DOHH2 (cell line): ENCODE data around the gene CALY.

Experiments used
- H3F3A ChIP-seq: fragments of 200-600 bp; sonication (generic), shearing (Covaris generic); 2 replicates; pipeline ENCODE4 v1.6.0; 2016; ENCODE audit warnings: antibody characterized with exemption, mild to moderate bottlenecking; ENCODE audit not compliant: control insufficient read depth, insufficient read depth
- H3K27ac ChIP-seq: fragments of 200-600 bp; sonication (generic); 2 replicates; pipeline ENCODE4 v1.5.1; 2014; ENCODE audit warnings: low read depth, mild to moderate bottlenecking, low read length, moderate library complexity
- H3K27me3 ChIP-seq: fragments of 200-600 bp; sonication (generic); 2 replicates; pipeline ENCODE4 v1.6.1; 2014; ENCODE audit warnings: mild to moderate bottlenecking, low read length, mixed read lengths; ENCODE audit not compliant: control insufficient read depth
- H3K36me3 ChIP-seq: fragments of 200-600 bp; sonication (generic); 2 replicates; pipeline ENCODE4 v1.6.1; 2014; ENCODE audit warnings: mild to moderate bottlenecking, low read length, moderate library complexity, mixed read lengths; ENCODE audit not compliant: control insufficient read depth
- H3K4me1 ChIP-seq: fragments of 200-600 bp; sonication (generic); 2 replicates; pipeline ENCODE4 v1.6.1; 2014; ENCODE audit warnings: mild to moderate bottlenecking, low read length, mixed read lengths; ENCODE audit not compliant: control insufficient read depth
- H3K4me2 ChIP-seq: fragments of 200-600 bp; sonication (generic); 2 replicates; pipeline ENCODE4 v1.6.0; 2014; ENCODE audit warnings: mild to moderate bottlenecking, low read length, moderate library complexity
- H3K4me3 ChIP-seq: fragments of 200-600 bp; sonication (generic); 2 replicates; pipeline ENCODE4 v1.5.1; 2014; ENCODE audit warnings: mild to moderate bottlenecking, low read length, mixed read lengths
- H3K79me2 ChIP-seq: fragments of 200-600 bp; sonication (generic); 2 replicates; pipeline ENCODE4 v1.6.1; 2014; ENCODE audit warnings: mild to moderate bottlenecking, low read length, mixed read lengths; ENCODE audit not compliant: control insufficient read depth
- H3K9me2 ChIP-seq: fragments of 200-600 bp; sonication (generic); replicated peaks from 2 replicates; pipeline ENCODE4 v1.6.1; 2014; ENCODE audit warnings: mild to moderate bottlenecking, low read length, mixed read lengths; ENCODE audit not compliant: control insufficient read depth
- H3K9me3 ChIP-seq: fragments of 200-600 bp; sonication (generic); 2 replicates; pipeline ENCODE4 v1.6.1; 2014; ENCODE audit warnings: antibody characterized with exemption, low read length, mixed read lengths; ENCODE audit not compliant: control insufficient read depth, insufficient read depth
- H4K20me1 ChIP-seq: fragments of 200-600 bp; sonication (generic); 2 replicates; pipeline ENCODE4 v1.6.0; 2014; ENCODE audit warnings: low read depth, mild to moderate bottlenecking, antibody characterized with exemption, low read length, moderate library complexity; ENCODE audit not compliant: control insufficient read depth, insufficient read depth
- EZH2phosphoT487 ChIP-seq: fragments of 200-600 bp; sonication (generic); IDR thresholded peaks from 2 replicates; pipeline ENCODE4 v1.6.1; 2017; ENCODE audit warnings: borderline replicate concordance, mild to moderate bottlenecking, antibody characterized with exemption, low read length, moderate library complexity, mixed read lengths
- TF ChIP-seq, protein P1 (sequence below): fragments of 200-600 bp; sonication (generic); IDR thresholded peaks from one replicate; pipeline ENCODE4 v1.5.1; 2014; ENCODE audit warnings: antibody characterized with exemption, mild to moderate bottlenecking, low read depth, low read length; ENCODE audit not compliant: poor library complexity, severe bottlenecking

The CALY gene

DNA sequence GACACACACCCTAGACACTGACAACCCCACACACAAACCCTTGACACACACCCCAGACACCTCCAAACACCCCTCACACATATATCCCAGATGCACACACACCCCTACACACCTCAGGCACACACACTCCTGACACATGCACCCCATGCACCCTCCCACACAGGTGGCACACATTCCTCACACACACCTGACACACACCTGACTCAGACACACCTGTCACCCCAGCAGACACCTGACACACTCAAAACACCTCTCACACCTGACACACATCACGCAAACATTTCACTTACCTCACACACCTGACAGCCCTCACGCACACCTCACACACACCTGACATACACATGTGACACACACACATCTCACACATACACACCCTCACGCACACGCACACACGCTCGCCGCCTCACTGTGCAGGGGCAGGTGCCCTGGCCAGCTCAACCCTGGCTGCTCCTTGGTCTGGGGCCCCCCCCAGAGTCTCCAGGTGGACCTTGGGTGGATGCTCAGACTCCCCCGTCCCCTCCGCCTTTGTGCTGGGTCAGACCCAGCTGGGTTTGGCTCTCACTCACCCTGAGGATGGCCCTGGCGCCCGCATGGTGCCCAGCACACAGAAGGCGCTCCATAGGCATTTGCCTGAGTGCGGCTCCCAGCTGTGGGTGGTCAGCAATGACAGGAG, 3.1 kb upstream of the CALY start:
- Histone ChIP-seq H3K27ac (no peak overlapping the region), H3K4me1 (no peaks in the 10 kb centered on the region), H4K20me1 (no peaks in the 10 kb centered on the region), H3K36me3 (no peaks in the 10 kb centered on the region), H3K9me2 (no peaks in the 10 kb centered on the region), H3K9me3 (peaks cover 30% of the 10 kb centered on the region; the same call in 1 of the 2 replicates), H3K4me2 (no peak overlapping the region), H3K27me3 (peaks cover 5% of the 10 kb centered on the region), H3F3A (no peaks in the 10 kb centered on the region), H3K79me2 (no peaks in the 10 kb centered on the region), H3K4me3 (no peak overlapping the region)
- TF ChIP-seq EZH2phosphoT487: no peak
- TF ChIP-seq, protein P1, sequence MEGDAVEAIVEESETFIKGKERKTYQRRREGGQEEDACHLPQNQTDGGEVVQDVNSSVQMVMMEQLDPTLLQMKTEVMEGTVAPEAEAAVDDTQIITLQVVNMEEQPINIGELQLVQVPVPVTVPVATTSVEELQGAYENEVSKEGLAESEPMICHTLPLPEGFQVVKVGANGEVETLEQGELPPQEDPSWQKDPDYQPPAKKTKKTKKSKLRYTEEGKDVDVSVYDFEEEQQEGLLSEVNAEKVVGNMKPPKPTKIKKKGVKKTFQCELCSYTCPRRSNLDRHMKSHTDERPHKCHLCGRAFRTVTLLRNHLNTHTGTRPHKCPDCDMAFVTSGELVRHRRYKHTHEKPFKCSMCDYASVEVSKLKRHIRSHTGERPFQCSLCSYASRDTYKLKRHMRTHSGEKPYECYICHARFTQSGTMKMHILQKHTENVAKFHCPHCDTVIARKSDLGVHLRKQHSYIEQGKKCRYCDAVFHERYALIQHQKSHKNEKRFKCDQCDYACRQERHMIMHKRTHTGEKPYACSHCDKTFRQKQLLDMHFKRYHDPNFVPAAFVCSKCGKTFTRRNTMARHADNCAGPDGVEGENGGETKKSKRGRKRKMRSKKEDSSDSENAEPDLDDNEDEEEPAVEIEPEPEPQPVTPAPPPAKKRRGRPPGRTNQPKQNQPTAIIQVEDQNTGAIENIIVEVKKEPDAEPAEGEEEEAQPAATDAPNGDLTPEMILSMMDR: no peak

GRCh38 chr10:133338080-133339071, 1.7 kb upstream of the CALY start:
- Histone ChIP-seq H3K4me1 (no peaks in the 10 kb centered on the region), H3K27me3 (peaks cover 5% of the 10 kb centered on the region), H3K27ac (no peak overlapping the region), H3K79me2 (no peaks in the 10 kb centered on the region), H3K4me3 (no peak overlapping the region), H3K4me2 (no peak overlapping the region), H3K36me3 (no peaks in the 10 kb centered on the region), H3K9me2 (no peaks in the 10 kb centered on the region), H4K20me1 (no peaks in the 10 kb centered on the region), H3F3A (no peaks in the 10 kb centered on the region), H3K9me3 (peaks cover 30% of the 10 kb centered on the region; the same call in 1 of the 2 replicates)
- TF ChIP-seq EZH2phosphoT487: no peak
- TF ChIP-seq, protein P1: no peak

DNA sequence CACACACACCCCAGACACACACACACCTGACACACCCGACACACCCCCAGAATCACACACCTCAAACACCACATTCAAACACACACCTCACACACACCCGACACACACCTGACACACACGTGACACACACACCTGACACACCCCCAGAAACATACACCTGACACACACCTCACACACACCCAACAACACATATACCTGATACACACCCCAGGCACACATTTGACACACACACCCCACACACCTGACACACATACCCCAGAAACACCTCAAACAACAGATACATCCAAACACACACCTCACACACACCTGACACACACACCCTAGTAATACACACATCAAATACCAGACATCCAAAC, 652 bp upstream of the CALY start:
- Histone ChIP-seq H3F3A (no peaks in the 10 kb centered on the region), H3K4me2 (no peak overlapping the region), H4K20me1 (no peaks in the 10 kb centered on the region), H3K79me2 (no peaks in the 10 kb centered on the region), H3K9me3 (peaks cover 30% of the 10 kb centered on the region; the same call in 1 of the 2 replicates), H3K27me3 (peaks cover 5% of the 10 kb centered on the region), H3K4me1 (no peaks in the 10 kb centered on the region), H3K36me3 (no peaks in the 10 kb centered on the region), H3K27ac (no peak overlapping the region), H3K9me2 (no peaks in the 10 kb centered on the region), H3K4me3 (no peak overlapping the region)
- no peak for TF ChIP-seq EZH2phosphoT487
- TF ChIP-seq, protein P1: no peak
